Nephron (organoid): ENCODE measurements around the gene SLC3A2.

Experiments used
- H3K27ac Mint-ChIP-seq, 3 experiments: 2 replicates each; pipeline ENCODE4 v1.8.0; 2020; ENCODE audit warnings: mixed read lengths in 3 of 3, mild to moderate bottlenecking in 2 of 3, moderate library complexity in 1 of 3
- H3K27me3 Mint-ChIP-seq: 2 replicates; pipeline ENCODE4 v1.8.0; 2021; ENCODE audit warnings: low read depth, mild to moderate bottlenecking, moderate library complexity, mixed read lengths
- H3K36me3 Mint-ChIP-seq: 2 replicates; pipeline ENCODE4 v1.8.0; 2020; ENCODE audit warnings: low read depth, mixed read lengths
- H3K4me1 Mint-ChIP-seq: 2 replicates; pipeline ENCODE4 v1.8.0; 2020; ENCODE audit warnings: mixed read lengths
- H3K4me3 Mint-ChIP-seq, 3 experiments: 2 replicates each; pipeline ENCODE4 v1.8.0; 2020; ENCODE audit warnings: mild to moderate bottlenecking in 3 of 3, mixed read lengths in 3 of 3, moderate library complexity in 2 of 3
- H3K9me3 Mint-ChIP-seq: 2 replicates; pipeline ENCODE4 v1.8.0; 2020; ENCODE audit warnings: mixed read lengths
- CTCF ChIP-seq, 3 experiments: fragments of 200-600 bp; sonication (generic); IDR thresholded peaks; one replicate each; pipeline ENCODE4 v1.5.0; 2021; ENCODE audit warnings: antibody characterized with exemption in 3 of 3; ENCODE audit not compliant: unreplicated experiment in 3 of 3

SLC3A2 gene

GRCh38 chr11:62928011-62928410 is 47.3 kb downstream of the SLC3A2 start:
- H3K27me3 Mint-ChIP-seq: peaks cover 82% of the 10 kb centered on the region
- no peak for TF ChIP-seq CTCF (IDR thresholded peaks at IDR 0.05; ENCODE audit: unreplicated experiment in 3 of 3)
- H3K4me1 Mint-ChIP-seq: peaks cover 61% of the 10 kb centered on the region

DNA sequence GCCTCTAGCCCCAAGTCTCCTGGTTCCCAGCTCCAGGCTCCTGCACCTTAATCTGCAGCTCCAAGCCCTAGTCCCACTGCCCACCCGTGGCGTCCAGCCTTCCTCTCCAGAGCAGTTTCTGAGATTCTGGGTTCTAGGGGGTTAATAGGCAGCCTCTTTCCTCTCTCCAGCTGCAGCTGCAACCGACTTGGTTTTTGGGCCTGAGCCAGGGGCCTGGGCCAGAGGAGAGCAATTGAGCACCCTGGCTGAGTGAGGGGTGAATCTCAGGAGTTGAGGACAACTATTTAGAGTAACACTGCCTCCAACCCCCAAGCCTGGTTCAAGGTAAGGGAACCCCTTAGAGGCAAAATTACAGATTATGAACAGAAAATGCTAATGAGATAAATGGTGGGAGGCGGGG is 49.5 kb downstream of the SLC3A2 start:
- Mint-ChIP-seq H3K4me3 (no peak overlapping the region), H3K4me1 (peaks cover 53% of the 10 kb centered on the region), H3K27ac (peak overlapping the region; percentile 21 to 34 (median 34)), H3K36me3 (no peaks in the 10 kb centered on the region), H3K27me3 (peaks cover 66% of the 10 kb centered on the region), H3K9me3 (no peaks in the 10 kb centered on the region)
- no peak for TF ChIP-seq CTCF (IDR thresholded peaks at IDR 0.05; ENCODE audit: unreplicated experiment in 3 of 3)

More at GRCh38 chr11:62928011-62928410, 47.3 kb downstream of the SLC3A2 start:
- Mint-ChIP-seq H3K36me3 (no peaks in the 10 kb centered on the region), H3K27ac (no peak overlapping the region), H3K9me3 (no peaks in the 10 kb centered on the region), H3K4me3 (peak overlapping the region in 2 of 3 experiments; percentile 6 to 18)

DNA sequence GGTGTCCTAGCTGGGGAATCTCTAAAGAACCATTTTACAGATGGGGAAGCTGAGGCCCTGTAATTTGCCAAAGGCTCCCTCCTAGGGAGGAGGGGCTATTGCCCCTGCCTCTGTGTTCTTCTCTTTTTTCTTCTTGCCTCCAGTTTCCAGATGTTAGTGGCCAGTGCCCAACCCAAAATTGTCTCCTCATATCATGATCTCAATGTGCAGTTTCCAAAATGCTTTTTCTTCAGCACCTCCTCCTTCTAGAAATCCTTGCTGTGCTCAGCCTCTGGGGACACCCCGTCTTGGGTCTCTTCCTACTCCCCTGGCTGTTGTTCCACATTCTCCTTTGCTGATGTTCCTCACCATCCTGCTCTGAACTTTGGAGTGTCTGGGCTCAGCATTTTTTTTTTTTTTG is 50.0 kb downstream of the SLC3A2 start:
- H3K4me3 Mint-ChIP-seq: no peak overlapping the region

DNA sequence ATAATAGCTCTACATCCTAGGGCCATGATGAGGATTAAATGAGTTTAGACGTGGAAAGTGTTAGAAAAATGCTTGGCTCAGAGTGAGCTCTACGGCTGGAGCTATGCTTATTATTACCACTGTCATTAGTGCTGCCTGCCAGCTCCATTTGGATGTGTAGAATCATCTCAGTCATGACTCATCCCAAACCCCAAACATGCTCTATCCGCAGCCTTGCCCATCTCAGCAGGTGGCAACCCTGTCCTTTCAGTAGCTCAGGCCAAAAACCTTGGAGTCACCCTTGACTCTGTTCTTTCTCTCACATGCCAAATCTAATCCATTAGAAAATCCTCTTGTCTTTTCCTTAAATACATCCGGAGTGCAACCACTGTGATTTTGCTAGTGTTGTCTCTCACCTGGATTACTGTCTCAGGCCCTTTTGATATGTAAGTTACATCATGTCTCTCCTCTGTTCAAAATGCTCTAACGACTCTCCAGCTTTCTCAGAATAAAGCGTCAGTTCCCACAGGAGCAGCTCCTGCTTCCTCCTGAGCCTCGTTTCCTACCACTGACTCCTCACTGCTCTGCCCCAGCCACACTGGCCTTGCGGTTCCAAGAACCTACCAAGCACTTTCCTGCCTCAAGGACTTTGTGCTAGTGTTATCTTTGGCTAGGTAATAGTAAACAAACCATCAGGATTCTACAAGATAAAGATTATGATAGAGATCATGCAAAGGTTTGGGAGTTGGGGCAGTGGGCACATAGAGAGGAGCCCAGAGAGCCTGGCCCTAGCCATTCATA is 51.0 kb downstream of the SLC3A2 start:
- H3K27me3 Mint-ChIP-seq: peaks cover 50% of the 10 kb centered on the region
- H3K4me1 Mint-ChIP-seq: peaks cover 48% of the 10 kb centered on the region
- peak overlapping the region in 1 of 3 experiments; percentile 0 for H3K27ac Mint-ChIP-seq
- H3K9me3 Mint-ChIP-seq: no peaks in the 10 kb centered on the region
- no peak for TF ChIP-seq CTCF (IDR thresholded peaks at IDR 0.05; ENCODE audit: unreplicated experiment in 3 of 3)
- no peak overlapping the region for H3K4me3 Mint-ChIP-seq
- no peaks in the 10 kb centered on the region for H3K36me3 Mint-ChIP-seq

More for the DNA sequence above, 50.0 kb downstream of the SLC3A2 start:
- Mint-ChIP-seq H3K27ac (no peak overlapping the region), H3K36me3 (no peaks in the 10 kb centered on the region), H3K4me1 (peaks cover 50% of the 10 kb centered on the region), H3K27me3 (peaks cover 60% of the 10 kb centered on the region), H3K9me3 (no peaks in the 10 kb centered on the region)
- no peak for TF ChIP-seq CTCF (IDR thresholded peaks at IDR 0.05; ENCODE audit: unreplicated experiment in 3 of 3)

DNA sequence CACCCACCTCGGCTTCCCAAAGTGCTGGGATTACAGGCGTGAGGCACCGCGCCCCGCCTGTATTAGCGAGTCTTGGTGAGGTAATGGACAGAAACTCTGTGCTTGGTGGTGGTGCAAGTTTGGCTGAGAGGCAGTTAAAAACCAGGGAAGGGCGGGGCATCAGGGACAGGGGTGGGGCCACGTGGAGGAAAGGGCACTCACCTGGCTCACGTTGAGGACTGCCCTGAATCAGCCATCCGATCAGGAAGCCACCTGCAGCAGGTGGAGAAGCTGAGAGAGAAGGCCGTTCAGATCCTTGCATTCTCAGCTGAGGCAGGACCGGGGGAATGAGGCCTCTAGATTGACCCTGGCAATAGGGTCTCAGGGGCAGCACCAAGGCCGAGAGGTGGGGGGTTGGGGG is 52.6 kb downstream of the SLC3A2 start:
- Mint-ChIP-seq H3K4me1 (peaks cover 37% of the 10 kb centered on the region), H3K27me3 (peaks cover 38% of the 10 kb centered on the region), H3K36me3 (no peaks in the 10 kb centered on the region), H3K27ac (no peak overlapping the region), H3K4me3 (no peak overlapping the region), H3K9me3 (peaks cover 7% of the 10 kb centered on the region)
- no peak for TF ChIP-seq CTCF (IDR thresholded peaks at IDR 0.05; ENCODE audit: unreplicated experiment in 3 of 3)
